Right lobe of liver (tissue), 6 donors: ENCODE measurements around the gene VSIG4. TPM values are rescaled to one million over a fixed set of nuclear protein-coding genes. Genes with fewer than 3 reads are reported as not detected.

Experiments used
- ATAC-seq, 4 donors: fragments of 200-7000 bp; cut with Tn5 transposase; one replicate each; pipeline ENCODE4 v1.9.1; 2020; ENCODE audit warnings: mild to moderate bottlenecking in 4 of 4, moderate library complexity in 4 of 4
- DNase-seq, 3 donors: peaks; one replicate each; pipeline ENCODE4 v3.0.0-alpha.2; 2020
- H3K27ac ChIP-seq, 3 donors: fragments of 200-600 bp; one replicate each; pipeline ENCODE4 v1.8.0; 2022
- H3K27me3 ChIP-seq, 2 donors: fragments of 200-600 bp; one replicate each; pipeline ENCODE4 v1.8.0; 2022
- H3K36me3 ChIP-seq, 4 donors: fragments of 200-600 bp; sonication (generic) in 1 of 4; one replicate each; pipeline versions ENCODE4 v1.5.1 to v1.8.0; 2017 to 2022; ENCODE audit warnings: control low read depth in 1 of 4
- H3K4me1 ChIP-seq, 4 donors: fragments of 200-600 bp; sonication (generic) in 1 of 4; one replicate each; pipeline versions ENCODE4 v1.5.1 to v1.8.0; 2017 to 2022; ENCODE audit warnings: control low read depth in 1 of 4
- H3K4me3 ChIP-seq, 3 donors: fragments of 200-600 bp; one replicate each; pipeline ENCODE4 v1.8.0; 2022
- H3K9me3 ChIP-seq, 4 donors: fragments of 200-600 bp; sonication (generic) in 1 of 4; one replicate each; pipeline versions ENCODE4 v1.5.1 to v1.8.0; 2017 to 2022; ENCODE audit warnings: control low read depth in 1 of 4
- CTCF ChIP-seq, 4 donors: fragments of 200-600 bp in 3 of 4; fragments of 450-650 bp in 1 of 4; IDR thresholded peaks; one replicate each; pipeline versions ENCODE4 v1.5.1 to v1.8.0; 2016 to 2022; ENCODE audit warnings: antibody characterized with exemption in 4 of 4, mild to moderate bottlenecking in 2 of 4
- POLR2A ChIP-seq: fragments of 450-650 bp; IDR thresholded peaks from one replicate; pipeline ENCODE4 v1.6.1; 2017; ENCODE audit warnings: antibody characterized with exemption, mild to moderate bottlenecking
- whole genome bisulfite sequencing: methylation state at CpG from one replicate; pipeline ENCODE4 v1.1.6; 2018; ENCODE audit warnings: low coverage, low lambda C conversion rate; ENCODE audit not compliant: insufficient coverage; ENCODE audit errors: missing lambda C conversion rate; 5-methylcytosine and 5-hydroxymethylcytosine counted together
- intact Hi-C, 2 donors: fragments of 100-400 bp; cut with DNase I; formaldehyde crosslinking; loops; one replicate each; pipeline versions ENCODE4 v1.11.2 to v1.14.1; 2022
- total RNA-seq, 6 experiments: library from RNA; depleted of rRNA in 2 of 6; stranded (reverse); fragments of >200 nt in 2 of 6; fragmentation: NEBNext Ultra II Directional in 3 of 6; extraction: Animal tissue kit (Norgen Biotek cat#: 25700) in 3 of 6; gene quantifications; one replicate each; pipeline versions ENCODE4 v1.1.0 to v1.2.4, GENCODE V29; 2016 to 2023
- donor health status: DM: no; HTN: yes; CAD: no.
- donor health status: DM: no; HTN: no; CAD: no.
- donor health status: DM: no; HTN: no; CAD: no.
- donor health status: DM: no; HTN: yes; CAD: no.
- donor health status: DM: no; HTN: yes; CAD: no.

The VSIG4 gene
- total RNA-seq, 6 experiments from 2014 or later: 16.9 to 50.2 (median 31.4) TPM

GRCh38 chrX:66030505-66031317 lies 9.2 kb downstream of the VSIG4 start:
- no peak for DNase-seq
- ATAC-seq: peak; percentile 58 to 86 (median 79)
- TF ChIP-seq POLR2A (no peak), CTCF (IDR thresholded peaks at IDR 0.05) (peak; percentile 49 to 74 (median 64))
- Histone ChIP-seq H3K4me3 (no peak overlapping the region), H3K4me1 (no peaks in the 10 kb centered on the region), H3K27ac (no peak overlapping the region), H3K9me3 (no peaks in the 10 kb centered on the region), H3K36me3 (no peaks in the 10 kb centered on the region), H3K27me3 (no peaks in the 10 kb centered on the region)
- WGBS: 31% methylated on average over 7 of the region's 7 CpGs
- intact Hi-C loops: no loop called here

DNA sequence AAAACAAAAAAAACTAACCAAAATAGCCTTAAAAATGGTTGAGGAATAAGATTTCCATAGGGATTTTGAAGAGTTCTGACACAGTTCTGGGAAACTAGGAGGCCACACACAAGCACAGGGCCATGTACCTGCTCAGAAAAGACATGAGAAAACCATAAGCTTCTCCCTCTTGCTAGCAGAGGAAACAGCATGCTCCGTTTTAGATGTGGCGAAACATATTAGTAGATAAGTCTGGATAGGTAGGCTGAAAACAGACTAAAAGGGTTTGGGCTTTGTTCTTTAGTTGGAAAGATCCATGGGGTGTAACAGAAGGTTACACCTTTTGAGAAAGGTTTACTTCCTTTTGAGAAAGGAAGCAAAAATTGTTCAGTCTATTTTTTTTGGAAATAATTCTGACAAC lies 10.9 kb downstream of the VSIG4 start:
- Histone ChIP-seq H3K4me3 (no peak overlapping the region), H3K9me3 (no peaks in the 10 kb centered on the region), H3K4me1 (no peaks in the 10 kb centered on the region), H3K36me3 (no peaks in the 10 kb centered on the region), H3K27ac (no peak overlapping the region), H3K27me3 (no peaks in the 10 kb centered on the region)
- WGBS: 33% methylated on average over 2 of the region's 2 CpGs
- no peak for DNase-seq
- intact Hi-C loops: no loop called here
- ATAC-seq: no peak
- TF ChIP-seq POLR2A (no peak), CTCF (IDR thresholded peaks at IDR 0.05) (no peak)

DNA sequence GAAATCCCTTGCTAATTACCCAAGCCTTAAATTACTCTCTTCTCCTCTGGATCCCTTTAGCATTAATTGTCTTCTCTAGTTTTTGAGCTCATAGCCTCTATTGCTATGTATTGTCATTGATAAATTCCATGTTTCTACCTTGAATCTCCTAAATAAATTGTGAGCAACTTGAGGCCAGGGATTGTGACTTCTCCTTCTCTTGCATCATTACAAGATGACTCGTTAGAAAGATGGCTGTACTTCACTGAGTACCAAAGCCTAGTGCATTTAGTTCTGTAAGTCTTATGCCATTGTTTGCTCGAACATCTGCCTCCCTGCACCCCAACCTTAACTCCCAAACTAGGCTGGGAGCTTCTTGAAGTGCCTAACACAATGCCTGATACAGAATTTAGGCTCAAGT lies 15.3 kb downstream of the VSIG4 start:
- TF ChIP-seq POLR2A (no peak), CTCF (IDR thresholded peaks at IDR 0.05) (no peak)
- no peaks in the 10 kb centered on the region for H3K27me3 ChIP-seq
- H3K4me3 ChIP-seq: no peak overlapping the region
- H3K9me3 ChIP-seq: no peaks in the 10 kb centered on the region
- intact Hi-C loops: no loop called here
- no peak overlapping the region for H3K27ac ChIP-seq
- DNase-seq: no peak
- no peaks in the 10 kb centered on the region for H3K4me1 ChIP-seq
- WGBS: 39% methylated on average over 2 of the region's 2 CpGs
- no peak for ATAC-seq
- no peaks in the 10 kb centered on the region for H3K36me3 ChIP-seq

DNA sequence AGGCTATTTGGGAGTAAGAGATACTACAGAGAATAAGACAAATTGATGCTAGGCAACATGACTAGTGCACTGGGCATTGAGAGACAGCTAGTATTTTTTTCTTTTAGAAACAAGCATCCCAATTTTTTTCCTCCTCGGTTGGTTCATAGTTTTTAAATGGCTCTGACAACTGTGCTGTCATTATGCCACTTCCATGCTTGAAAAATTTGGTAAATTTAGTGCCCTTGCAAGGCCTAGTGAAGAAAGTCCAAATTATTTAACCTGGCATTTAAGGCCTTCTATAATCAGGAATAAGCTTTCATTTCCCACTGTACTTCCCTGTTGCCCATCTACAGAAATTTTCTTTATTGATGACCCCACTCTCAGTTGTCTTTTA lies 15.8 kb downstream of the VSIG4 start:
- TF ChIP-seq POLR2A: no peak
- TF ChIP-seq CTCF (IDR thresholded peaks at IDR 0.05): no peak
- intact Hi-C loops: no loop called here

More for the DNA sequence above, 15.8 kb downstream of the VSIG4 start:
- Histone ChIP-seq H3K27me3 (no peaks in the 10 kb centered on the region), H3K36me3 (no peaks in the 10 kb centered on the region), H3K9me3 (no peaks in the 10 kb centered on the region), H3K4me3 (no peak overlapping the region), H3K4me1 (no peaks in the 10 kb centered on the region), H3K27ac (no peak overlapping the region)
- no peak for ATAC-seq
- 62% methylated on average over 1 of the region's 1 CpG for WGBS
- DNase-seq: no peak
